Ovary (tissue), 9 donors: ENCODE measurements around the gene SUDS3. TPM values are rescaled to one million over a fixed set of nuclear protein-coding genes. Genes with fewer than 3 reads are reported as not detected.

Source experiments
- DNase-seq, 5 donors: peaks; one replicate each; pipeline ENCODE4 v3.0.0-alpha.2; 2019 to 2020
- H3K27ac ChIP-seq, 2 donors: fragments of 200-600 bp; one replicate each; pipeline versions ENCODE4 v1.5.1 to v1.8.0; 2019 to 2022
- H3K27me3 ChIP-seq: fragments of 200-600 bp; one replicate; pipeline ENCODE4 v1.8.0; 2022
- H3K36me3 ChIP-seq: fragments of 200-600 bp; sonication (generic); one replicate; pipeline ENCODE4 v1.5.1; 2019
- H3K4me1 ChIP-seq: one replicate; pipeline ENCODE4 v1.8.1; 2013; ENCODE audit warnings: mild to moderate bottlenecking, moderate library complexity; ENCODE audit not compliant: insufficient read depth
- H3K4me3 ChIP-seq: fragments of 200-600 bp; sonication (generic); one replicate; pipeline ENCODE4 v1.5.1; 2017
- H3K9me3 ChIP-seq, 2 donors: fragments of 200-600 bp in 1 of 2; sonication (generic) in 1 of 2; one replicate each; pipeline versions ENCODE4 v1.5.1 to v1.8.1; 2013 to 2019; ENCODE audit warnings: mild to moderate bottlenecking in 1 of 2, moderate library complexity in 1 of 2
- CTCF ChIP-seq, 3 donors: fragments of 450-650 bp in 2 of 3; fragments of 200-600 bp in 1 of 3; IDR thresholded peaks; one replicate each; pipeline versions ENCODE4 v1.5.1 to v1.8.0; 2016 to 2022; ENCODE audit warnings: antibody characterized with exemption in 3 of 3, mild to moderate bottlenecking in 1 of 3
- EP300 ChIP-seq: sonication (generic); formaldehyde crosslinking; IDR thresholded peaks from one replicate; pipeline ENCODE4 v1.6.1; 2017; ENCODE audit warnings: antibody characterized with exemption
- POLR2A ChIP-seq: fragments of 450-650 bp; IDR thresholded peaks from one replicate; pipeline ENCODE4 v1.6.1; 2017; ENCODE audit warnings: antibody characterized with exemption, mild to moderate bottlenecking, moderate library complexity
- WGBS, 3 donors: extraction: QIAGEN DNeasy Blood & Tissue Kit in 1 of 3; methylation state at CpG; one replicate each; pipeline versions ENCODE4 v1.1.5 to v1.1.7; 2013 to 2017; 5-methylcytosine and 5-hydroxymethylcytosine counted together
- intact Hi-C, 4 donors: fragments of 100-400 bp; cut with DNase I; formaldehyde crosslinking; loops; one replicate each; pipeline versions ENCODE4 v1.11.0 to v1.15.1; 2022 to 2023
- polyA plus RNA-seq, 2 donors: library from polyadenylated mRNA; stranded (reverse); fragments of 200-250 nt in 1 of 2; fragments of 350-450 nt in 1 of 2; fragmentation: Illumina TruSeq in 1 of 2; extraction: RNeasy Lipid Tissue Mini Kit (QIAGEN cat#74804) in 1 of 2; gene quantifications; one replicate each; pipeline ENCODE4 v1.2.3, GENCODE V29; 2013 to 2014
- total RNA-seq, 7 donors: library from RNA; depleted of rRNA in 2 of 7; stranded (reverse); fragments of >200 nt in 2 of 7; fragmentation: NEBNext Ultra II Directional in 3 of 7; extraction: Animal tissue kit (Norgen Biotek cat#: 25700) in 3 of 7; gene quantifications; one replicate each; pipeline versions ENCODE4 v1.1.0 to v1.2.4, GENCODE V29; 2016 to 2023
- donor health status: DM: no; HTN: no; CAD: no; lungs with moderate emphysema.
- donor health status: DM: no; HTN: no; CAD: no.
- donor health status: Bipolar disorder and iron deficiency.
- donor health status: DM: yes; HTN: yes; CAD: no.
- donor health status: DM: no; HTN: no; CAD: no.
- donor health status: DM: yes; HTN: yes; CAD: no.

The SUDS3 gene
- total and polyA plus RNA-seq, 9 donors: 14.5 to 34.9 (median 27.7) TPM

DNA sequence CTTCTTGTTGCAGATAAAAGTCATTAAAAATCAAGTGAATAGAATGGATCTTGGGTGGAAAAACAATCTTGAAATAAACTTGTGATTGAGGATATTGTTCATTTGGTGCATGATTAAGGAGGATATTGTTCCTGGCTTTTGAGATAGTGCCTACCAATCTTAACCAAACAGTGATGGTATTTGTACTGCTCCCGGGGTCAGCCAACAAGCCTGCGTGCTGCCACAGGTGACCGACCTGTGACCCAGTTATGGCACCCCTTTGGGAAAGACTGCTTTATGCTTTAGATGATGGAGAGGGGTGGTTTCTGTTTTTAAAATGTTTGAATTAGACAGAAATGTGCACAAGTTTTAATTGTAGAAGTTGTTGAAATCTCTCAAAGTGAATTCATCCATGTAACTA, 41.6 kb downstream of the SUDS3 start:
- Histone ChIP-seq H3K4me1 (no peaks in the 10 kb centered on the region), H3K4me3 (no peak overlapping the region), H3K27me3 (no peaks in the 10 kb centered on the region), H3K36me3 (no peaks in the 10 kb centered on the region), H3K27ac (no peak overlapping the region), H3K9me3 (no peaks in the 10 kb centered on the region)
- TF ChIP-seq POLR2A (no peak), CTCF (IDR thresholded peaks at IDR 0.05) (no peak), EP300 (no peak)
- WGBS, 3 donors: 95 to 98% (median 98%) methylated on average over 3 of the region's 3 CpGs
- no peak for DNase-seq
- intact Hi-C loops: no loop called here

GRCh38 chr12:118418385-118419057, 42.2 kb downstream of the SUDS3 start:
- no peaks in the 10 kb centered on the region for H3K36me3 ChIP-seq
- WGBS, 3 donors: 61 to 90% (median 83%) methylated on average over 1 of the region's 1 CpG
- intact Hi-C loops: no loop called here

DNA sequence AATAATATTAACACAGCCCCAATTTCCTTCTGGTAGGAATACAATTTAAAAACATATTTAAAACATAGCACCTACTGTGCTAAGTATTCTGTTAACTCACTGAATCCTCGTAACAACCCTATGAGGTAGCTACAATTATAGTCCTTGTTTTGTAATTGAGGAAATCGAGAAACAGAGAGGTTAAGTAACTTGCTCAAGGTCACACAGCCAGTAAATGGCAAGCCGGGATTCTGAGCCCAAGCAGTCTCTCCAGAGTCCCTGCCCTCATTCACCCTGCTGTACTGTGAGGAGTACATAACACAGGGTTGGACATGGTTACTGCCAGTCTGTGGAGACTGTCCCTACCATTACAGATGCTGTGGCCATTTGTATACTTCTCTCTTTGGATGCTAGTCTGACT, 44.3 kb downstream of the SUDS3 start:
- intact Hi-C loops: no loop called here
- H3K4me1 ChIP-seq: no peaks in the 10 kb centered on the region
- no peaks in the 10 kb centered on the region for H3K36me3 ChIP-seq
- H3K9me3 ChIP-seq: no peaks in the 10 kb centered on the region
- WGBS, 3 donors: 80 to 91% (median 90%) methylated on average over 3 of the region's 3 CpGs
- no peak overlapping the region for H3K27ac ChIP-seq
- DNase-seq: no peak
- H3K27me3 ChIP-seq: no peaks in the 10 kb centered on the region
- TF ChIP-seq EP300 (no peak), POLR2A (no peak), CTCF (IDR thresholded peaks at IDR 0.05) (no peak)
- H3K4me3 ChIP-seq: no peak overlapping the region

More at GRCh38 chr12:118418385-118419057, 42.2 kb downstream of the SUDS3 start:
- Histone ChIP-seq H3K4me1 (no peaks in the 10 kb centered on the region), H3K4me3 (no peak overlapping the region), H3K27me3 (no peaks in the 10 kb centered on the region), H3K27ac (no peak overlapping the region), H3K9me3 (no peaks in the 10 kb centered on the region)
- TF ChIP-seq POLR2A: no peak
- TF ChIP-seq CTCF (IDR thresholded peaks at IDR 0.05): no peak
- no peak for TF ChIP-seq EP300
- no peak for DNase-seq

DNA sequence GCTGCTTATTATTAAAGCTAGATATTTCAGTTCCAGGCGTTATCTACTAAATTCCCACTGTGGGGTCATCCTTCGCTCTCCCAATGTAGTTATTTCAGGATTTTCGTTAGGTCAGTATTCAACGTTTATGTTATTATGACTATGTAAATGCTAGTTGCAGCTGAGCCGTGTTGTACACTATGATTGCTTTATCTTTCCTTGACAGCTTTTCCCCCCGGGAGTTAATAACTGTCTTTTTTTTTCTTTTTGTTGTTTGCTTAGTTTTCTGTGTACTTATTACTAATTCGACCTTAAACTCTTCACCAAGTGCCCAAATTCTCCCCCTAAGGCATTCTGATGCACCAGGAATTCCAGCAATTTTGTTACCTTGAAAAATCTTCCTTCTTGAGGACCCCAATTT, 48.5 kb downstream of the SUDS3 start:
- intact Hi-C loops: no loop called here
- 51 to 79% (median 58%) methylated on average over 7 of the region's 7 CpGs for WGBS, 3 donors
- H3K4me1 ChIP-seq: peaks cover 2% of the 10 kb centered on the region
- no peak for DNase-seq
- H3K9me3 ChIP-seq: no peaks in the 10 kb centered on the region
- no peak overlapping the region for H3K4me3 ChIP-seq
- H3K36me3 ChIP-seq: no peaks in the 10 kb centered on the region
- no peaks in the 10 kb centered on the region for H3K27me3 ChIP-seq
- no peak overlapping the region for H3K27ac ChIP-seq
- no peak for TF ChIP-seq POLR2A
- no peak for TF ChIP-seq CTCF (IDR thresholded peaks at IDR 0.05)
- TF ChIP-seq EP300: no peak
